NT2/D1 (cell line): ENCODE measurements around the gene STAT4.

Experiments used
- SUZ12 ChIP-seq: IDR thresholded peaks from 2 replicates; pipeline ENCODE4 v1.6.1; 2011; ENCODE audit not compliant: insufficient read length, insufficient read depth; ENCODE audit errors: extremely low read depth
- YY1 ChIP-seq: IDR thresholded peaks from 2 replicates; pipeline ENCODE4 v1.6.1; 2011; ENCODE audit not compliant: insufficient read length, insufficient read depth
- ZNF274 ChIP-seq: IDR thresholded peaks from 2 replicates; pipeline ENCODE4 v1.6.1; 2011; ENCODE audit warnings: mild to moderate bottlenecking, low read depth, low read length

DNA sequence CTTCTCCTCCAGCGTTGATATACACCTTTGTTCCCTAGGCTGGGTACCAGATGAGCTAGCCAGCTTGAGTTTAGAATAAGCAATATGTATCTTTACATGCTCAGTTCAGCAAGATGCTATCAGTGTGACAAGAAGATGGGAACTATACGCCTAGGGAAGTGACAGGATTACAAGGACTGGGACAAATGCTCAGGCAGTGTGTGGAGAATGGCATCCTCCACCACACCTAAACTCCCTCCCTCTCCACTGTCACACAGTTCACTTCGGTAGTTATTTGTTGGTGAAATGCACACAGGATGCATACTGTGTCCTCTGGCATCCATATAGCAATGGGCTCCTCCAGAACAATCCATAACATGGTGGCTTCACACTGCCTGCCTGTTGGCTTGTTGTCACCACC is 144.5 kb downstream of the STAT4 start:
- TF ChIP-seq YY1 (no peak), ZNF274 (no peak), SUZ12 (no peak)
